Neural cell (in vitro differentiated cells): Measurements from ENCODE around the gene ERGIC2.

Experiments
- EZH2 ChIP-seq: fragments of 200-600, 300-800 bp; shearing (Covaris generic), sonication (generic); IDR thresholded peaks from 2 replicates; pipeline ENCODE4 v1.6.1; 2014; ENCODE audit warnings: antibody characterized with exemption, low read length, borderline replicate concordance, mild to moderate bottlenecking; ENCODE audit not compliant: insufficient read depth, poor library complexity, severe bottlenecking
- POLR2AphosphoS5 ChIP-seq: IDR thresholded peaks from 2 replicates; pipeline ENCODE4 v1.6.1; 2012
- SMC3 ChIP-seq: fragments of 450-650 bp; conservative IDR thresholded peaks from 2 replicates; pipeline ENCODE4 v1.6.1; 2014; ENCODE audit warnings: antibody characterized with exemption, mild to moderate bottlenecking, moderate library complexity; ENCODE audit not compliant: poor library complexity
- TF ChIP-seq, protein P1 (sequence below): fragments of 450-650 bp; IDR thresholded peaks from 2 replicates; pipeline ENCODE4 v1.5.1; 2014; ENCODE audit warnings: antibody characterized with exemption, mild to moderate bottlenecking, moderate library complexity; ENCODE audit not compliant: poor library complexity, severe bottlenecking

DNA sequence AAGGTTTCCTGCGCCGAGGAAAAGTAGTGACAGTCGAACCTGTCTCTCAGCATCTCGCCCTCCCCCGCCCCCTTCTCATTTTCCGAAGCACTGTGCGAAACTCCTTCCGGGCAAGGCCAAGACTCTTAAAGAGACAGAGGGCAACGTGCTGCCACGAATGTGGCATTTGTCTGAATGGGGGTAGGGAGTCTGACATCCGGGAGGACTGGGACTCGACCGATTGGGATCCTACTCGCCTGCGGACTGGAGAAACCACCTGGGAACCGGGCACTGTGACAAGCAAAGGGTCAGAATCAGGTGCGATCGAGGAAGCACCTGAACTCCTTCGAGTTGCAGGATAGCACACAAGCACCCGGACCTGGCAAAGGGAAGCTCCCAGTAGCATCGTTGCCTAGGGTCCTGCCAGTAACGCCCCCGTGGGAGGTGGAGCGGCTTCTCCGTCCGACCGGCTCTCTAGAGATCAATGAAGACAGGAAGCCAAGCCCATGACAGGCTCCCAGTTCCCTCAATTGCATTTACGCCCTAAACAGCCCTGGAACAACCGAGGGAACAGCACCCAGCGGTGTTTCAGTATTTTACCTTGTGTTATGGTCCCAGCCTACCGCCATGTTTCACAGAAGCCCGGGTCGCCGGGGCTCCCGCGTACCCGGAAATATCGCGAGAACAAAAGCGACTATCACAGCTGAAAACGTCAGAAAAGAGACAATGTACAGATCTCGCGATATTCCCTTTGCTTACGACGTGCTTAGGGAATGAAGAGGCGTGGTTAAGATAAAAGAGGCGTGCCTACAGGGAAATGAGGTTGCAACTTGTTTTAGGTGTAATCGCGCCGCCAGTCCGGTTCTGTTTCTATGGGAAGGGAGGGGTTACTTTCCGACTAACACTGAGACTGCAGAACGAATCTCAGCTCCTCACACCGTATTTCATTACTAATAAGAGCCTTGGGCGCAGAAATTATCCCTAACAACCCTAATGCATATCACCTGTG, at the start of gene ERGIC2:
- TF ChIP-seq, protein P1, sequence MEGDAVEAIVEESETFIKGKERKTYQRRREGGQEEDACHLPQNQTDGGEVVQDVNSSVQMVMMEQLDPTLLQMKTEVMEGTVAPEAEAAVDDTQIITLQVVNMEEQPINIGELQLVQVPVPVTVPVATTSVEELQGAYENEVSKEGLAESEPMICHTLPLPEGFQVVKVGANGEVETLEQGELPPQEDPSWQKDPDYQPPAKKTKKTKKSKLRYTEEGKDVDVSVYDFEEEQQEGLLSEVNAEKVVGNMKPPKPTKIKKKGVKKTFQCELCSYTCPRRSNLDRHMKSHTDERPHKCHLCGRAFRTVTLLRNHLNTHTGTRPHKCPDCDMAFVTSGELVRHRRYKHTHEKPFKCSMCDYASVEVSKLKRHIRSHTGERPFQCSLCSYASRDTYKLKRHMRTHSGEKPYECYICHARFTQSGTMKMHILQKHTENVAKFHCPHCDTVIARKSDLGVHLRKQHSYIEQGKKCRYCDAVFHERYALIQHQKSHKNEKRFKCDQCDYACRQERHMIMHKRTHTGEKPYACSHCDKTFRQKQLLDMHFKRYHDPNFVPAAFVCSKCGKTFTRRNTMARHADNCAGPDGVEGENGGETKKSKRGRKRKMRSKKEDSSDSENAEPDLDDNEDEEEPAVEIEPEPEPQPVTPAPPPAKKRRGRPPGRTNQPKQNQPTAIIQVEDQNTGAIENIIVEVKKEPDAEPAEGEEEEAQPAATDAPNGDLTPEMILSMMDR = no peak
- TF ChIP-seq EZH2 (no peak), SMC3 (peak; percentile 23), POLR2AphosphoS5 (peak; percentile 89)
